GM12878 (cell line): Measurements from ENCODE around the gene MED6. TPM values are rescaled to one million over a fixed set of nuclear protein-coding genes. Genes with fewer than 3 reads are reported as not detected.

Experiments
- ATAC-seq: fragments of 200-7000 bp; cut with Tn5 transposase; 3 replicates; pipeline ENCODE4 v1.9.1; 2020; ENCODE audit warnings: mild to moderate bottlenecking, moderate library complexity
- BruUV-seq: library from RNA; stranded (reverse); fragments of 400-500 nt; replicated peaks from 2 replicates; lab custom pipeline; 2021; lab: Mats Ljungman, UMichigan
- CTCF ChIA-PET: fragments of 300-600 bp; sonication (Branson Sonifier 250); formaldehyde crosslinking; extraction: SDS; loops from one replicate; lab custom pipeline; 2021; ENCODE audit warnings: inconsistent platforms; lab: Yijun Ruan, JAX
- POLR2A ChIA-PET: fragments of 350-600 bp; formaldehyde crosslinking; extraction: SDS; loops from one replicate; lab custom pipeline; 2021; ENCODE audit warnings: inconsistent platforms; lab: Charles Lee
- RAD21 ChIA-PET: fragments of 300-600 bp; sonication (Branson Sonifier 250); formaldehyde crosslinking; loops from one replicate; lab custom pipeline; 2023; ENCODE audit warnings: antibody characterized with exemption; ENCODE audit not compliant: unreplicated experiment; lab: Charles Lee
- SMC1A ChIA-PET: fragments of 300-600 bp; sonication (Branson Sonifier 250); formaldehyde crosslinking; loops from one replicate; lab custom pipeline; 2023; ENCODE audit not compliant: unreplicated experiment, uncharacterized antibody; lab: Charles Lee
- DNase-seq: peaks from one replicate; pipeline ENCODE4 v3.0.0-alpha.2; 2011; ENCODE audit warnings: low read depth, low spot score
- FAIRE-seq: peaks from 3 replicates; lab custom pipeline; 2011; peaks lifted over from hg19 to GRCh38; lab: Jason Lieb, UNC
- H2AFZ ChIP-seq: 2 replicates; pipeline ENCODE4 v1.6.0; 2011; ENCODE audit warnings: low read depth, low read length, control low read depth; ENCODE audit not compliant: control insufficient read depth
- H3K27ac ChIP-seq: 2 replicates; pipeline ENCODE4 v1.5.1; 2011; ENCODE audit warnings: control low read depth; ENCODE audit not compliant: control insufficient read depth, insufficient read depth
- H3K27me3 ChIP-seq, 2 experiments: replicated peaks in 1 of 2; 2 replicates each; pipeline versions ENCODE4 v1.6.0 to v1.6.1; 2011; ENCODE audit warnings: low read length in 1 of 2; ENCODE audit not compliant: control insufficient read depth in 2 of 2, insufficient read depth in 2 of 2
- H3K36me3 ChIP-seq, 2 experiments: 2 replicates each; pipeline ENCODE4 v1.5.1; 2011; ENCODE audit warnings: low read length in 1 of 2; ENCODE audit not compliant: control insufficient read depth in 2 of 2, insufficient read depth in 2 of 2
- H3K4me1 ChIP-seq: 2 replicates; pipeline ENCODE4 v1.6.1; 2011; ENCODE audit warnings: mild to moderate bottlenecking, low read length, moderate library complexity, mixed read lengths; ENCODE audit not compliant: control insufficient read depth, insufficient read depth
- H3K4me2 ChIP-seq: 2 replicates; pipeline ENCODE4 v1.6.0; 2011; ENCODE audit warnings: control low read depth; ENCODE audit not compliant: control insufficient read depth, insufficient read depth
- H3K4me3 ChIP-seq: fragments of 200-600 bp; sonication (generic); 2 replicates; pipeline ENCODE4 v1.5.1; 2016
- H3K79me2 ChIP-seq: 2 replicates; pipeline ENCODE4 v1.6.0; 2011; ENCODE audit warnings: low read length; ENCODE audit not compliant: control insufficient read depth, insufficient read depth
- H3K9ac ChIP-seq: 2 replicates; pipeline ENCODE4 v1.8.0; 2011; ENCODE audit warnings: low read length, control low read depth, mixed read lengths; ENCODE audit not compliant: control insufficient read depth, insufficient read depth
- H3K9me3 ChIP-seq: replicated peaks from 3 replicates; pipeline ENCODE4 v1.5.1; 2011; ENCODE audit warnings: mild to moderate bottlenecking, low read length; ENCODE audit not compliant: control insufficient read depth, insufficient read depth
- H4K20me1 ChIP-seq: 2 replicates; pipeline ENCODE4 v1.6.0; 2011; ENCODE audit not compliant: control insufficient read depth, insufficient read depth
- BHLHE40 ChIP-seq, 2 experiments: fragments of 450-650 bp in 1 of 2; IDR thresholded peaks; 2 replicates each; pipeline ENCODE4 v1.6.1; 2011 to 2017; ENCODE audit warnings: low read depth in 2 of 2, borderline replicate concordance in 1 of 2, improper control_type of control experiment in 1 of 2, low read length in 1 of 2, mild to moderate bottlenecking in 1 of 2
- MEF2B ChIP-seq: fragments of 450-650 bp; IDR thresholded peaks from 2 replicates; pipeline ENCODE4 v1.6.1; 2018; ENCODE audit warnings: mild to moderate bottlenecking, moderate library complexity; ENCODE audit not compliant: partially characterized antibody, poor library complexity, severe bottlenecking
- WGBS: methylation state at CpG from one replicate; pipeline ENCODE4 v1.1.6; 2016; ENCODE audit warnings: low lambda C conversion rate; ENCODE audit not compliant: insufficient replicate concordance, insufficient coverage; ENCODE audit errors: missing lambda C conversion rate; 5-methylcytosine and 5-hydroxymethylcytosine counted together
- in situ Hi-C: fragments of 300-500 bp; cut with MboI; formaldehyde crosslinking; loops from 9 replicates; pipeline ENCODE4 v1.14.3; 2018; ENCODE audit warnings: mixed read lengths
- intact Hi-C: fragments of 100-400 bp; cut with micrococcal nuclease; formaldehyde crosslinking; loops from one replicate; pipeline ENCODE4 v1.14.2; 2022; ENCODE audit not compliant: unreplicated experiment
- polyA plus RNA-seq, 11 experiments: library from polyadenylated mRNA; depleted of rRNA in 4 of 11; unstranded in 6 of 11; stranded (reverse) in 5 of 11; fragments of >200 nt; fragmentation: Nextera tagmentation in 4 of 11; fragmentation: Illumina TruSeq in 1 of 11; extraction: Ambion mirVana in 4 of 11; extraction: Trizol in 1 of 11; gene quantifications; 1 replicate in 1 of 11; 2 replicates in 10 of 11; pipeline versions ENCODE4 v1.2.1 to v1.2.3, GENCODE V29; 2011 to 2016; ENCODE audit warnings: inconsistent platforms in 2 of 11, missing spikeins in 2 of 11, low read depth in 1 of 11
- total RNA-seq, 4 experiments: library from RNA; depleted of rRNA in 3 of 4; stranded (reverse); fragments of >200 nt in 3 of 4; fragmentation: Illumina TruSeq in 1 of 4; extraction: Trizol in 1 of 4; gene quantifications; 2 replicates each; pipeline versions ENCODE4 v1.2.1 to v1.2.3, GENCODE V29; 2013 to 2021
- TF ChIP-seq, protein P1 (sequence below): fragments of 450-650 bp; IDR thresholded peaks from 2 replicates; pipeline ENCODE4 v1.6.1; 2018; ENCODE audit warnings: mild to moderate bottlenecking, low read depth, moderate library complexity; ENCODE audit not compliant: partially characterized antibody

Gene MED6
- total and polyA plus RNA-seq, 10 of the 15 experiments (the other 5 are each of a cell fraction or from before 2014, with no cell fraction given), result 29.2 to 74.9 (median 46.2) TPM

- H3K4me2 ChIP-seq, result no peak overlapping the region
- ATAC-seq, result no peak
- TF ChIP-seq BHLHE40 (IDR thresholded peaks at IDR 0.05; ENCODE audit: borderline replicate concordance in 1 of 2, low read depth in 2 of 2, low read length in 1 of 2) (no peak), MEF2B (no peak)
- TF ChIP-seq, protein P1, sequence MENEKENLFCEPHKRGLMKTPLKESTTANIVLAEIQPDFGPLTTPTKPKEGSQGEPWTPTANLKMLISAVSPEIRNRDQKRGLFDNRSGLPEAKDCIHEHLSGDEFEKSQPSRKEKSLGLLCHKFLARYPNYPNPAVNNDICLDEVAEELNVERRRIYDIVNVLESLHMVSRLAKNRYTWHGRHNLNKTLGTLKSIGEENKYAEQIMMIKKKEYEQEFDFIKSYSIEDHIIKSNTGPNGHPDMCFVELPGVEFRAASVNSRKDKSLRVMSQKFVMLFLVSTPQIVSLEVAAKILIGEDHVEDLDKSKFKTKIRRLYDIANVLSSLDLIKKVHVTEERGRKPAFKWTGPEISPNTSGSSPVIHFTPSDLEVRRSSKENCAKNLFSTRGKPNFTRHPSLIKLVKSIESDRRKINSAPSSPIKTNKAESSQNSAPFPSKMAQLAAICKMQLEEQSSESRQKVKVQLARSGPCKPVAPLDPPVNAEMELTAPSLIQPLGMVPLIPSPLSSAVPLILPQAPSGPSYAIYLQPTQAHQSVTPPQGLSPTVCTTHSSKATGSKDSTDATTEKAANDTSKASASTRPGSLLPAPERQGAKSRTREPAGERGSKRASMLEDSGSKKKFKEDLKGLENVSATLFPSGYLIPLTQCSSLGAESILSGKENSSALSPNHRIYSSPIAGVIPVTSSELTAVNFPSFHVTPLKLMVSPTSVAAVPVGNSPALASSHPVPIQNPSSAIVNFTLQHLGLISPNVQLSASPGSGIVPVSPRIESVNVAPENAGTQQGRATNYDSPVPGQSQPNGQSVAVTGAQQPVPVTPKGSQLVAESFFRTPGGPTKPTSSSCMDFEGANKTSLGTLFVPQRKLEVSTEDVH, result no peak
- TF ChIP-seq, all 136 proteins: peak for 0
- no peak overlapping the region for H3K27ac ChIP-seq
- in situ Hi-C loops (no loop called here), intact Hi-C loops (no loop called here)
- H3K36me3 ChIP-seq, result peaks cover 10 to 22% of the 10 kb centered on the region in 2 experiments
- H2AFZ ChIP-seq, result no peak overlapping the region
- ChIA-PET SMC1A (interaction anchor here (1.4 to 1.5 kb wide), 2 partner anchors 107 to 182 kb away, joined by 3 read pairs; no protein-coding TSS in a partner anchor), RAD21 (no interaction called here), POLR2A (interaction anchor here (0.6 kb wide), 1 partner anchor 1228 kb away, joined by 3 read pairs; no protein-coding TSS in a partner anchor), CTCF (interaction anchor here (0.6 to 1.4 kb wide), 3 partner anchors 8 to 118 kb away, joined by 3 to 5 read pairs (median 3); no protein-coding TSS in a partner anchor)
- FAIRE-seq, result no peak
- no peaks in the 10 kb centered on the region for H3K9me3 ChIP-seq
- no peaks in the 10 kb centered on the region for H3K27me3 ChIP-seq
- no peaks in the 10 kb centered on the region for H4K20me1 ChIP-seq
- H3K79me2 ChIP-seq, result peaks cover 37% of the 10 kb centered on the region
- no peak overlapping the region for H3K9ac ChIP-seq
- DNase-seq, result no peak
- peaks cover 16% of the 10 kb centered on the region for H3K4me1 ChIP-seq
- WGBS, result 98% methylated on average over 3 of the region's 3 CpGs
- no peak overlapping the region for H3K4me3 ChIP-seq
- no TSS peak for BruUV-seq
Observed at GRCh38 chr14:70597731-70598130, 2.7 kb downstream of the MED6 start.
